Lung (tissue), 12 donors: ENCODE measurements around the gene KRTAP10-2. TPM values are rescaled to one million over a fixed set of nuclear protein-coding genes. Genes with fewer than 3 reads are reported as not detected.

Source experiments
- ATAC-seq: fragments of 200-7000 bp; cut with Tn5 transposase; one replicate; pipeline ENCODE4 v1.9.1; 2020; ENCODE audit warnings: moderate number of reproducible peaks; ENCODE audit not compliant: insufficient read depth, low FRiP score
- DNase-seq, 3 donors: peaks; one replicate each; pipeline ENCODE4 v3.0.0-alpha.2; 2013 to 2017
- H3K27ac ChIP-seq, 2 donors: one replicate each; pipeline ENCODE4 v1.5.1; 2013; ENCODE audit warnings: mild to moderate bottlenecking in 2 of 2, moderate library complexity in 2 of 2, control low read depth in 1 of 2, inconsistent platforms in 1 of 2, low read depth in 1 of 2, low read length in 1 of 2
- H3K27me3 ChIP-seq, 3 donors: one replicate each; pipeline ENCODE4 v1.5.1; 2013; ENCODE audit warnings: low read length in 2 of 3; ENCODE audit not compliant: control insufficient read depth in 3 of 3, insufficient read depth in 3 of 3
- H3K36me3 ChIP-seq, 4 donors: one replicate each; pipeline ENCODE4 v1.5.1; 2013; ENCODE audit warnings: low read length in 4 of 4, mild to moderate bottlenecking in 1 of 4, moderate library complexity in 1 of 4; ENCODE audit not compliant: control insufficient read depth in 4 of 4, insufficient read depth in 4 of 4
- H3K4me1 ChIP-seq, 5 donors: one replicate each; pipeline ENCODE4 v1.5.1; 2013; ENCODE audit warnings: low read length in 5 of 5, mild to moderate bottlenecking in 2 of 5, moderate library complexity in 1 of 5; ENCODE audit not compliant: control insufficient read depth in 5 of 5, insufficient read depth in 5 of 5
- H3K4me3 ChIP-seq: one replicate; pipeline ENCODE4 v1.5.1; 2013; ENCODE audit warnings: mild to moderate bottlenecking, control low read depth, moderate library complexity
- H3K9ac ChIP-seq, 2 donors: one replicate each; pipeline ENCODE4 v1.5.1; 2013; ENCODE audit warnings: low read length in 2 of 2, control low read depth in 1 of 2; ENCODE audit not compliant: insufficient read depth in 1 of 2
- H3K9me3 ChIP-seq, 4 donors: one replicate each; pipeline ENCODE4 v1.5.1; 2013; ENCODE audit warnings: low read length in 3 of 4, mild to moderate bottlenecking in 1 of 4, moderate library complexity in 1 of 4; ENCODE audit not compliant: control insufficient read depth in 4 of 4, insufficient read depth in 3 of 4
- WGBS, 2 donors: extraction: QIAGEN DNeasy Blood & Tissue Kit; methylation state at CpG; one replicate each; pipeline ENCODE4 v1.1.7; 2013; 5-methylcytosine and 5-hydroxymethylcytosine counted together
- polyA plus RNA-seq, 2 donors: library from polyadenylated mRNA; stranded (reverse); fragments of 200-250 nt; gene quantifications; one replicate each; pipeline ENCODE4 v1.2.1, GENCODE V29; 2013
- total RNA-seq, 2 donors: library from RNA; depleted of rRNA in 1 of 2; stranded (reverse); fragments of >200 nt in 1 of 2; gene quantifications; one replicate each; pipeline ENCODE4 v1.2.1, GENCODE V29; 2014 to 2021
- TF ChIP-seq, protein P1 (sequence below): IDR thresholded peaks from 2 replicates; pipeline ENCODE4 v1.5.1; 2012; ENCODE audit warnings: mild to moderate bottlenecking; ENCODE audit errors: control extremely low read depth, extremely low read depth
- donor health status: control.
- donor health status: control.
- donor health status: Bipolar disorder and iron deficiency.
- donor health status: healthy.
- donor health status: DM: yes; HTN: yes; CAD: no.

Gene KRTAP10-2
- total and polyA plus RNA-seq, 4 donors = not detected

DNA sequence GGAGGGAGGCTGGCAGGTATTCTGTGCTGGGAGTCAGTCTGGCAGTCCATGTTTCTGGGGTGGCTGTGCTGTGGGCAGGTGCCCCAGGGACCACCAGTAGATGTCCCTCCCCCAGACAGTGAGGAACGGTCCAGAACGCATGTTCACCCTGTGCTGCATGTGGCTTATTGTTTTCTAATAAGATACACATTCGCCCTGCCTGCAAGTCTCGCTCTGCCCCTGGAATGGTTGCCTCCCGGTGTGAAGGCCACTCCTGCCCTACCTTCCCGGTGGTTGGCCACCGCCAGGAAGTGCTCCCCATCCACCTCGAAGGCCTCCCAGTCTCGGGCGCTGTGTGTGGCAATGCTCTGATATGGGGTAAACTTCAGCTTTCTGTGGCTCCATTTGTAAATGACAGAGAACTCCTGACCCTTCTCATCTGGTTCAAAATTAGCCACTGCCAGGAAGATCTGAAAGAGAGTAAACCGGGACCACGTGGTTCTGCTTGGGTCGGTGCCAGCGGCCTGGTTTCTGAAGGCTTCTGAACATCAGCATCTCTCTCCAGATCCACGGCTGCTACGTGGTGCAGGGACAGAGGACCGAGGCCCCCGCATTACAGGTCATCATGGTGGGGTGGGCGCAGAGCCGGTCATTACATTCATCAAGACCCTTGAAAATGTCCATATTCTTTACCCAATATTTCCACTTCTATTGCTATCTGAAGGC lies 25.8 kb downstream of the KRTAP10-2 start:
- no peak for ATAC-seq
- Histone ChIP-seq H3K36me3 (no peaks in the 10 kb centered on the region), H3K4me3 (no peak overlapping the region), H3K9ac (no peak overlapping the region), H3K27ac (no peak overlapping the region), H3K4me1 (no peaks in the 10 kb centered on the region), H3K27me3 (no peaks in the 10 kb centered on the region), H3K9me3 (no peaks in the 10 kb centered on the region)
- WGBS, 2 donors = 87 to 91% methylated on average over 20 of the region's 20 CpGs
- DNase-seq = no peak
- TF ChIP-seq, protein P1, sequence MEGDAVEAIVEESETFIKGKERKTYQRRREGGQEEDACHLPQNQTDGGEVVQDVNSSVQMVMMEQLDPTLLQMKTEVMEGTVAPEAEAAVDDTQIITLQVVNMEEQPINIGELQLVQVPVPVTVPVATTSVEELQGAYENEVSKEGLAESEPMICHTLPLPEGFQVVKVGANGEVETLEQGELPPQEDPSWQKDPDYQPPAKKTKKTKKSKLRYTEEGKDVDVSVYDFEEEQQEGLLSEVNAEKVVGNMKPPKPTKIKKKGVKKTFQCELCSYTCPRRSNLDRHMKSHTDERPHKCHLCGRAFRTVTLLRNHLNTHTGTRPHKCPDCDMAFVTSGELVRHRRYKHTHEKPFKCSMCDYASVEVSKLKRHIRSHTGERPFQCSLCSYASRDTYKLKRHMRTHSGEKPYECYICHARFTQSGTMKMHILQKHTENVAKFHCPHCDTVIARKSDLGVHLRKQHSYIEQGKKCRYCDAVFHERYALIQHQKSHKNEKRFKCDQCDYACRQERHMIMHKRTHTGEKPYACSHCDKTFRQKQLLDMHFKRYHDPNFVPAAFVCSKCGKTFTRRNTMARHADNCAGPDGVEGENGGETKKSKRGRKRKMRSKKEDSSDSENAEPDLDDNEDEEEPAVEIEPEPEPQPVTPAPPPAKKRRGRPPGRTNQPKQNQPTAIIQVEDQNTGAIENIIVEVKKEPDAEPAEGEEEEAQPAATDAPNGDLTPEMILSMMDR = no peak

DNA sequence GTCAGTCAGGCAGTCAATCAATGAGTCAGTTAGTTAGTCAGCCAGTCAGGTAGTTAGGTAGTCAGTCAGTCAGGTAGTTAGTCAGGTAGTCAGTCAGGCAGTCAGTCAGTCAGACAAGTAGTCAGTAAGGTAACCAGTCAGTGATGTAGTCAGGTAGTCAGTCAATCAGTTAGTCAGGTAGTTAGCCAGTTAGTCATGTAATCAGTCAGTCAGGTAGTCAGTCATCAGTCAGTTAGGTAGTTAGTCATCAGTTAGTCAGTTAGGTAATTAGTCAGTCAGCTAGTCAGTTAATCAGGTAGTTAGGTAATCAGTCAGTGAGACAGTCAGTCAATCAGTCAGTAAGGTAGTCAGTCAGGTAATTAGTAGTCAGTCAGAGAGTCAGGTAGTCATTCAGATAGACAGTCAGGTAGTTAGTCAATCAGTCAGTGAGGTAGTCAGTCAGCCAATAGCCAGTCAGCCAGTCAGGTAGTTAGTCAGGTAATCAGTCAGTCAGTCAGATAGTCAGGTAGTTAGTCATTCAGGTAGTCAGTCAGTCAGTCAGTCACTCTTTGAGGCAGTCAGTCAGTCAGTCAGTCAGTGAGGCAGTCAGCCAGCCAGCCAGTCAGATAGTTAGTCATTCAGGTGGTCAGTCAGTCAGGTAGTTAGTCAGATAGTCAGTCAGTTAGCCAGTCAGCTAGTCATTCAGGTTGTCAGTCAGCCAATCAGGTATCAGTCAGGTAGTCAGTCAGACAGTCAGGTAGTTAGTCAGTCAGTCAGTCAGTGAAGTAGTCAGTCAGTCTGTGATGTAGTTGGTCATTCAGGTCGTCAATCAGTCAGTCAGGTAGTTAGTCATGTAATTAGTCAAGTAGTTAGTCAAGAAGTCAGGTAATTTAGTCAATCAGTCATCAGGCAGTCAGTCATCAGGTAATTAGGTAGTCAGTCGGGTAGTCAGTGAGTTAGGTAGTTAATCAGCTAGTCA lies 26.6 kb downstream of the KRTAP10-2 start:
- Histone ChIP-seq H3K4me1 (no peaks in the 10 kb centered on the region), H3K27ac (no peak overlapping the region), H3K27me3 (no peaks in the 10 kb centered on the region), H3K36me3 (no peaks in the 10 kb centered on the region), H3K9me3 (no peaks in the 10 kb centered on the region), H3K4me3 (no peak overlapping the region), H3K9ac (no peak overlapping the region)
- no peak for DNase-seq
- TF ChIP-seq, protein P1 = no peak
- WGBS, 2 donors = 81 to 86% methylated on average over 2 of the region's 2 CpGs
- ATAC-seq = no peak

DNA sequence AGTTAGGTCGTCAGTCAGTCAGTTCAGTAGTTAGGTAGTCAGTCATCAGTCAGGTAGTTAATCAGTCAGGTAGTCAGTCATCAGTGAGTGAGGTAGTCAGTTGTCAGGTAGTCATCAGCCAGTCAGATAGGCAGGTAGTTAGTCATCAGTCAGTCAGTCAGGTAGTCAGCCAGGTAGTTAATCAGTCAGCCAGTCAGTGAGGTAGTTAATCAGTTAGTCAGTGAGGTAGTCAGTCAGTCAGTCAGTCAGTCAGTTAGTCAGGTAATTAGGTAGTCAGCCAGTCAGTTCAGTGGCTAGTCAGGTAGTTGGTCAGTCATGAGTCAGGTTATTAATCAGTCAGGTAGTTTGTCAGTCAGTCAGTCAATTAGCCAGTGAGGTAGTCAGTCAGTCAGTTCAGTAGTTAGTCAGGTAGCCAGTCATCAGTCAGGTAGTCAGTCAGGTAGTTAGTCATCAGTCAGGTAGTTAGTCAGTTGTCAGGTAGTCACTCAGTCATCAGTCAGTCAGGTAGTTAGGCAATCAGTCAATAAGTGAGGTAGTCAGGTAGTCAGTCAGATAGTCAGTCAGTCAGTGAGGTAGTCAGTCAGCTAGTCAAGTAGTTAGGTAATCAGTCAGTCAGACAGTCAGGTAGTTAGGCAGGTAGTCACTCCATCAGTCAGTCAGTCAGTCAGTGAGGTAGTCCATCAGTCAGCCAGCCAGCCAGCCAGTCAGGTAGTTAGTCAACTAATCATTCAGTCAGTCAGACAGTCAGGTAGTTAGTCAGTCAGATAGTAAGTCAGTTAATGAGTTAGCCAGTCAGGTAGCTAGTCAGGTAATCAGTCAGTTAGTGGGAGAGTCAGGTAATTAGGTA lies 27.5 kb downstream of the KRTAP10-2 start:
- Histone ChIP-seq H3K36me3 (no peaks in the 10 kb centered on the region), H3K9me3 (no peaks in the 10 kb centered on the region), H3K9ac (no peak overlapping the region), H3K4me1 (no peaks in the 10 kb centered on the region), H3K27me3 (no peaks in the 10 kb centered on the region), H3K4me3 (no peak overlapping the region), H3K27ac (no peak overlapping the region)
- DNase-seq (no peak), ATAC-seq (no peak)
- WGBS, 2 donors = 74 to 86% methylated on average over 1 of the region's 1 CpG
- TF ChIP-seq, protein P1 = no peak
